ENCODE results near the gene UBASH3B.

UBASH3B gene

GRCh38 chr11:122701143-122701542 is 45.6 kb downstream of the UBASH3B start:
- intact Hi-C loops (cut with DNase I): no loop called here
- no peak for DNase-seq

DNA sequence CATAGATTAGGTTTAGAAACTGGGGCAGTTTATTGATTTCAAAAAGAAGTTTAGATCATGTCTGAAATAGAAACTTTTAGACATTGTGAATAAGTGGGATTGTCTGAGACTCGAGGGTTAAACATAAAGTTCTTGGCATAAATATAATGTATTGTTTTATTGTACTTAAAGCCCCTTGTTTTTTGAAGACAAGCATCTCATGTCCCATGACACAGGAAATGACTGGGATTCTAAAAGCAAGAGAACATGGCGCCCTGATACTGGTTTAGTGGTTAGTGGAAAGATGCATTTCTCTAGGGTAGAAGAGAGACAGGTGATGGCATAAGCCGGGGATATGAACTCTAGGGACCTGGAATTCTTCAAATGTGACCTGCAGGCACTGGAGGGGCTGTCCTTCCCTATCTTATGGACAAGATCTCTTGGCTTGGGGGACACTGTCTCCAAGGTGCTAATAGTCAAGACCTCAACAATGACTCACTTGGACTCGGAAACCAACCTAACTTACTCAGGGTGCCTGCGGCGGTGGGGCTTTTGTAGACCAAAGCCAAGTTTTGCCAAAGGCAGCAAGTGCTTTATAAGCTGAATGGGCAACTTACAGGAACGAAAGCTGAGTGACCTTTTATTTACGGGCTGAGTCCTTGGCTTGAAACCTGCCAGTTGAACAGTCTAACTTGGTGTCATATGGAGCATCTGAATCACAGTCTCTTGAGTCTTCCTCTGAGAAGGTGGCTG is 48.2 kb downstream of the UBASH3B start:
- intact Hi-C loops (cut with DNase I): no loop called here
- no peak for DNase-seq

- DNase-seq: no peak
- intact Hi-C loops (cut with DNase I): no loop called here
Measured at GRCh38 chr11:122705396-122705795, 49.9 kb downstream of the UBASH3B start.

DNA sequence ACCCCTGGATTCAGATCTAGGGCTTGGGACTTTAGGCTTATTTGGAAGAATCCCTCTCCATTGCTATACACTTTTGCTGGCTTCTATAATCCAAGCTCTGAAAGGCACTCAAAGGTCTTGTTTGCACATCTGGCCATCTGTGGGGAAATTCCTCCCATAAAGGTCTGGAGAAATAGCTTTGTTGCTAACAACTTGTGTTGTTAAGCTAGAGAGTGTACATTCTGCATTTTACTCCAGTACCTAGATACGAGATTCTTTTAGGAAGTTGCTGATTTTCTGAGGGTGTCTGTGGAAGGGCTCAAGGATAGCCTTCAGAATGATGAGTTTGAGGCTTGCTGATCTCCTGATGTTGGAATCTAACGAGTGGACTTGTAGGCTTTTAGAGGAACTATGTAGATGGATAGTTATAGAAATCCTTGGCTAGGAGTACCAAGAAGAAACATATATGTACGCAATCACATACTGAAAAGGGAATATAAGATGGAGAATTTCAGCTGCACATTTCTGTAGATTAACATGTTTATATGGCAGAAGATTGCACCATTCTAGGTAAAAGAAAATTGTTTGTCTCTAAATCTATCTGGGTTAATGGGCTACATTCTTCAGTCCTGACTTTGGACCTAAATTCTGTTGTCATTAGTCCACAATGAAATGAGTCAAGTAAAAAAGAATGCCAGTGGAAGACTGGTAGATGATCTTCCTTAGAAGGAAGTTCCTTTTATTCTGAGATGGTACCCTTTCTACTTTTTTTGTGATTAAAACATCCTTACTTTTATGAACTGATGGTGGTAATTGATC is 51.0 kb downstream of the UBASH3B start:
- intact Hi-C loops (cut with DNase I): no loop called here
- no peak for DNase-seq

GRCh38 chr11:122707111-122707510 is 51.6 kb downstream of the UBASH3B start:
- DNase-seq: no peak
- intact Hi-C loops (cut with DNase I): no loop called here

DNA sequence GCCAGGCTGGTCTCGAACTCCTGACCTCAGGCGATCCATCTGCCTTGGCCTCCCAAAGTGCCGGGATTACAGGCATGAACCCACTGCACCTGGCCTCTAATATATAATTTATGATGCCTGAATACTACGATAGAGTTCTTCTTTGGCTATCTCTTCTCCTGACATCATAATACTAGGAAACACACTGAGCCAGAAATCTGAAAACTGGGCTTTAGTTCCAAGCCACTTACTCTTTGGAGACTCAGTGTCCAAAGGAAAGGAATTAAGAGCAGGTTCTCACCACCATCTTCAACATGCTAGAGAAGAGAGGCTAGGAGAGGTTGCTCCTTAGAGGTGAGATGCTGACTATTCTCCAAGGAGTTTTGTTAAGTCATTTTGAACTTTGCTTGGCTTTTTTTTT is 52.4 kb downstream of the UBASH3B start:
- DNase-seq: no peak
- intact Hi-C loops (cut with DNase I): no loop called here

DNA sequence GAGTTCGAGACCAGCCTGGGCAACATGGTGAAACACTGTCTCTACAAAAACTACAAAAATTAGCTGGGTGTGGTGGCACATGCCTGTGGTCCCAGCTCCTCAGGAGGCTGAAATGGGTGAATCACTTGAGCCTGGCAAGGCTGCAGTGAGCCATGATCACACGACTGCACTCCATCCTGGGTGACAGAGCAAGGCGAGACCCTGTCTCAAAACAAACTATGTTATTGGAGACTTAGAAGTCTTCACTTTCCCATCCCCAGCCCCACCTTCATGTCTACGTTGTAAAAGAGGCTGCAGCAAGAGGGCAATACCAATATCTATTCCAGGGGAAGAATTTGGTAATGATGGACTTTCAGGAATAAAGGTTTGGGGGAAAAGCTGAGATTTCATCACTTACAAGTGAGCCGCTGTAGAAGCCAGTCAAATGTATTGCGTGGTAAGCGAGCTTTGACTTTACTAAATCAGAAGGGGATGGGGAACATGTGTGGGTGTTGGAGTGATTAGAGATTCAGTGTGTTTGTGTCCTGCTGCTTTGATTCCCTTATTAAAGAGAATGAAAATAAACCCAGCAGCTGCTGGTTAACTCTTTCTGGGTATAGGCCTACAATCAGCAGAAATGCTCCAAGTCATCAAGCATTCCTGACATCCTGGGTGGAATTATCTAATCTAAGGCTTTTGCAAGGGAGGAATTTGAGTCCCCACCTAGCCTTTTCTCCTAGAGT is 53.7 kb downstream of the UBASH3B start:
- DNase-seq: no peak
- intact Hi-C loops (cut with DNase I): no loop called here

DNA sequence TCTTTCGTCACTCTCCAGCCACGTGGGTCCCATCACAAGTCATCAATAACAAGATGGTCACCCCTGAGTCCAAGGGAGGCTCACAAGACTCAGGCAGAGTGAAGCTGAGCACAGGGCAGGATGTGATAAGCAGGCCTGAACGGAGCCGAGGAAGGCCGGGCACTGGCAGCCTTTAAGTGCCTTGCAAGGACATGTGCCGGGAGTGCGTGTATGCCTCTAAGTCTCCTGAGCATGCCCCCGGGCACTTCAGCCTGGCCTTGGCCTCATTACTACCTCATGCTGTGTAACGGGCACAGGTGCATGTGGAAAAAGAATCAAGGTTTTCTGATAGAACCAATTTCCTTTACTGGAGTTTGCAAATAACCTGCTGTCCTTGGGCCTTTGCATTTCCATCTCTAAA is 55.8 kb downstream of the UBASH3B start:
- intact Hi-C loops (cut with DNase I): no loop called here
- peak in 1 of 10 donors; percentile 73 for DNase-seq

- intact Hi-C loops (cut with DNase I): no loop called here
- DNase-seq: no peak
Measured at GRCh38 chr11:122711831-122712381, 56.4 kb downstream of the UBASH3B start.

DNA sequence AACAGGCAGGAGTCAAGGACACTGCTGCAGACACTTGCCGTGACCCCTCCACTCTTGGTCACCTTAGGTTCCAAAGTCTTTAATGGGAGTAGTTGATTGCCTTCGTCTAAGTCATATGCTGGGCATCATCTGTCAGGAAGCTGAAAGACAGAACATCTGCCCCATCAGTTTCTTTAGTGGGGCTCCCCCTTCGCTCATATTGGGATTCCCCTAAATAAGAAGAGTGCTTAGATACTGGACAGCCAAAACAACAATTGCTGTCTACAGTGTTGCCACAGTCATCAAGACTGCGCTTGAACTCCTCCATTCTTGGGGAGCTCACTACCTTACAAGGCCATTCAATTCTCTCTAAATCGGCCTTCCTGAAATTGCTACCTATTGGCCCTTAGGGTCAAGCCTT is 58.5 kb downstream of the UBASH3B start:
- no peak for DNase-seq
- intact Hi-C loops (cut with DNase I): no loop called here

- no peak for DNase-seq
- intact Hi-C loops (cut with DNase I): no loop called here
Measured at GRCh38 chr11:122714484-122714883, 59.0 kb downstream of the UBASH3B start.

GRCh38 chr11:122715548-122716440 is 60.3 kb downstream of the UBASH3B start:
- intact Hi-C loops (cut with DNase I): no loop called here
- DNase-seq: peak in 1 of 10 donors; percentile 11

DNA sequence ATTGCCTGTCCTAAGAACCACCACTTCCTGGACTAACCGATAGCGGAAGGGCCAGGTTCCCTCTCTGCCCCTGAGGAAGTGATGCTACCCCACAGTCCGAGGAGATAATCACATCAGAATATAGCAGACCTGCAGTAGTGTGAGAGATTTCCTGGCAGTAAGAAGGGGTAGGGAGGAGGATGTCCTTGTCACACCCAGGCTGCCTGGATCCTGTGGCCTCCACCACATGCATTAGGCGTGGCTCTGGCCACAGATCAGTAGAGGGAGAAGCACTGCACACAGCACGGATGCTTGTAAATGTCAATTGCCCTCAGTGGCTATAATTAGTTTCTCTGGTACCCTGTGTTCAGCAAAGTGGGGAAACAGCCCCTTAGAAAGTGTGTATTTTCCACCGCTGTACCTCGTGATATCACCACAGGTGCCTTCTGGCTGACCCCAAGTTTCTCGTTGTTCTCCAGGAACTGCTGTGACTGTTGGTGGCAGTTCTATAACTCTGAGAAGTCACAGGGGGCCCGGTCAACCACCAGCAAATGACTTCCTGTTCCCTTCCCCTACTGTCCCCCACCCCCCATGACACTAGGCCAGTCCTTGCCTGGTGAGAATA is 61.8 kb downstream of the UBASH3B start:
- intact Hi-C loops (cut with DNase I): no loop called here
- DNase-seq: peak in 1 of 10 donors; percentile 63

DNA sequence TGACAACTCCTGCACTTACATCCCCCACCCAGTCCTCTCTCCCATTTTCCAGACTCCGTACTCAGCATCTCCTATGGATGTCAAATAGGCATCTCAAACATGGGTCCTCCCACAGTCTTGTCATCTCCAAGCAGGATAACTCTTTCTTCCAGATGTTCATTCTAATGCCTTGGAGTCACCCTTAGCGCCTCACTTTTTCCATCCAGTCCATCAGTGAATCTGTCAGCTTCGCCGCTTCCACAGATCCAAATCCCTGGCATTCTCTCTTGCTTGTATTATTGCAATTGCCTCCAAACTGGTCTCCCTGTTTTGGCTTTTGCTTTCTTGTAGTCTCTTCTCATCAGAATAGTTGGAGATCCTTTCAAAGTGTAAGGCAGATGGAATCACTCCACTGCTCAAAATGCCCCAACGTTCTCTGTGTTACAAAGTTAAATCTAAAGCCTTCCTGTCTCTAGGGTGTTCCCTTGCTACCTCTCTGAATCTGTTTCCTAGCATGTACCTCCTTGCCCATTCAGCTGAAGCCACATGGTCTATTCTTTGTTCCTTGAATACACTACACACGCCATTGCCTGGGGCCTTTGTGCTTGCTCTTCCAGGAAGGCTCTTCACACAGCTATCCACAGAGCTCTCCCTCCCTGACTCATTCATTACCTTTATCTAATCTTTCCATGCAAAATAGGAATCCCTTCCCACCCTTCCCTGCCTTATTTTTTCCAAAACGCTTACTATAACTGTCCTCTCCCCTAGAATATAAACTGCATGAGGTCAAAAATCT is 64.8 kb downstream of the UBASH3B start:
- intact Hi-C loops (cut with DNase I): no loop called here
- DNase-seq: no peak

DNA sequence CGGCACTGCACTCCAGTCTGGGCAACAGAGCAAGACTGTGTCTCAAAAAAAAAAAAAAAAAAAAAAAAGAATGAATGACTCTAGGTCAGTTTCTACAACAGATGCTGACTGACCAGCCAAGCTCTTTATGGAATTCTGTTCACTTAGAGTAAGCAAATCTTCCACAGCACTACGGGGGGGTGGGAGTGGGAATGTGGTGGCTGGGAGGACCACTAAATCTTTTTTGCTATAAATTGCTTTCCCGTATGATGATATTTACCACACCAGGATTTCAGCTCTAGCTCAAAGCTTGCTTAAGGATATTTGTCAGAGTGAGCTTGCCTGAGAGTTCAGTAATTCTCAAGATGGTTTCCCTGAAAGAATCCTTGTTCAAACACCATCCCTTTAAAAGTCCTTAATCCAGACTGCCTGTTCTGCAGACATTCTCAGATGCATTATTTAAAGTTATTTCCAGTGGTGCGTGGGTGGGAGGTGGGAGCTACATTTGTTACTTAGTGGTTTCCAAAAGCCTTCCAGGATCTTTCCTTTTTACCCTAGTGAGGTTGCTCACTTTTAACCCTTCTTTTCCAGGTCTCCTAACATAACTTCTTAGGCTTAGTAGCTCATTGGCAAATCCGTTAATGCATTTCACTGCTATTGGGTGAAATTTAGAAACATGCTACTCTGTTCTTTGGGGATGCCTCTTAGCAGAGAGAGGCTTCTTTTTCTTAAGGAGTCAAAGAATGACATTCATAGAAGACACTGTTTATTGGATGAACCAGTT is 65.9 kb downstream of the UBASH3B start:
- intact Hi-C loops (cut with DNase I): no loop called here
- DNase-seq: no peak

GRCh38 chr11:122721964-122722266 is 66.4 kb downstream of the UBASH3B start:
- no peak for DNase-seq
- intact Hi-C loops (cut with DNase I): no loop called here

- no peak for DNase-seq
Measured at GRCh38 chr11:122723106-122723505, 67.6 kb downstream of the UBASH3B start.

DNA sequence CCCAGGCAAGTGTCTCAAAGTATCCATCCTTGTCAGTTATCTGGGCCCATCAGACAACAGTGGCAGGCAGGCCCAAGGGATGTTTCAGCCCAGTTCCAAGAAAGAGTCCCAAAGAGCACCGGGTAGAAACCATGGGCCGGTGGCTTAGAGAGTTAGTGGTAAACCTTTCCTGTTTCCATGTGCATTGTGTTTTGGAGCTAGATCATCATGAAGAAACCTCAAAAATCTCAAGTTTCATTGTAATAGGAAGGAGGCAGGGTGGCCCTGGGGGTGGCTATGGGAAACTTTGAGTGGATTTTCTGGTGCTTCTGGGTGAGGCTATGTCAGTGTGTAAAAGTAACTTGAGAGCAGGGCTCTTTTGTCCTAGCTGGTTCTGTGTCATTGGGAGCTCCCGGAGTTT is 68.1 kb downstream of the UBASH3B start:
- intact Hi-C loops (cut with DNase I): no loop called here
- DNase-seq: no peak

More at GRCh38 chr11:122723106-122723505, 67.6 kb downstream of the UBASH3B start:
- intact Hi-C loops (cut with DNase I): no loop called here
